GM21367 (cell line): ENCODE results near the gene ROCK2.

Source experiments
- ATAC-seq: cut with Tn5 transposase; IDR thresholded peaks from one replicate; pipeline ENCODE4 v1.9.1; 2021; ENCODE audit not compliant: unreplicated experiment

ROCK2 gene

GRCh38 chr2:11312770-11313471, 31.5 kb downstream of the ROCK2 start:
- ATAC-seq = no peak

GRCh38 chr2:11311543-11311942, 32.9 kb downstream of the ROCK2 start:
- no peak for ATAC-seq

- ATAC-seq = no peak
Observed at GRCh38 chr2:11310212-11310611, 34.2 kb downstream of the ROCK2 start.

- ATAC-seq = no peak
Observed at GRCh38 chr2:11309706-11310105, 34.7 kb downstream of the ROCK2 start.

- ATAC-seq = no peak
Observed at GRCh38 chr2:11307764-11308415, 36.5 kb downstream of the ROCK2 start.

GRCh38 chr2:11305958-11306357, 38.5 kb downstream of the ROCK2 start:
- no peak for ATAC-seq

- no peak for ATAC-seq
Observed at GRCh38 chr2:11305338-11305737, 39.1 kb downstream of the ROCK2 start.

GRCh38 chr2:11304476-11304875, 40.0 kb downstream of the ROCK2 start:
- ATAC-seq = no peak

- ATAC-seq = no peak
Observed at GRCh38 chr2:11303290-11304013, 41.0 kb downstream of the ROCK2 start.

GRCh38 chr2:11299439-11299838, 45.0 kb downstream of the ROCK2 start:
- no peak for ATAC-seq

- ATAC-seq = no peak
Observed at GRCh38 chr2:11298592-11298991, 45.8 kb downstream of the ROCK2 start.

GRCh38 chr2:11296401-11296800, 48.0 kb downstream of the ROCK2 start:
- no peak for ATAC-seq

- no peak for ATAC-seq
Observed at GRCh38 chr2:11292464-11293255, 51.8 kb downstream of the ROCK2 start.

GRCh38 chr2:11290713-11291112, 53.7 kb downstream of the ROCK2 start:
- no peak for ATAC-seq

GRCh38 chr2:11290211-11290610, 54.2 kb downstream of the ROCK2 start:
- ATAC-seq = no peak

GRCh38 chr2:11288431-11288830, 56.0 kb downstream of the ROCK2 start:
- ATAC-seq = no peak

GRCh38 chr2:11286749-11287148, 57.7 kb downstream of the ROCK2 start:
- no peak for ATAC-seq

GRCh38 chr2:11286323-11286722, 58.1 kb downstream of the ROCK2 start:
- no peak for ATAC-seq

- ATAC-seq = no peak
Observed at GRCh38 chr2:11285499-11285898, 58.9 kb downstream of the ROCK2 start.

- ATAC-seq = no peak
Observed at GRCh38 chr2:11281186-11281585, 63.2 kb downstream of the ROCK2 start.

GRCh38 chr2:11280713-11281112, 63.7 kb downstream of the ROCK2 start:
- ATAC-seq = no peak
